Progenitor cell of endocrine pancreas (in vitro differentiated cells): ENCODE data around the gene UBTF. TPM values are rescaled to one million over a fixed set of nuclear protein-coding genes. Genes with fewer than 3 reads are reported as not detected.

ENCODE experiments used
- DNase-seq: peaks from one replicate; pipeline ENCODE4 v3.0.0; 2021; ENCODE audit warnings: low spot score; ENCODE audit not compliant: unreplicated experiment
- H3K27ac Mint-ChIP-seq: 2 replicates; pipeline ENCODE4 v1.8.0; 2021; ENCODE audit warnings: mild to moderate bottlenecking, moderate library complexity, mixed read lengths
- H3K27me3 Mint-ChIP-seq: 2 replicates; pipeline ENCODE4 v1.8.0; 2021; ENCODE audit warnings: mixed read lengths
- H3K36me3 Mint-ChIP-seq: 2 replicates; pipeline ENCODE4 v1.8.0; 2022; ENCODE audit warnings: mixed read lengths; ENCODE audit not compliant: insufficient read depth
- H3K4me1 Mint-ChIP-seq: 2 replicates; pipeline ENCODE4 v1.8.0; 2021; ENCODE audit warnings: low read depth, mixed read lengths
- H3K4me3 Mint-ChIP-seq: 2 replicates; pipeline ENCODE4 v1.8.0; 2021; ENCODE audit warnings: low read depth, mild to moderate bottlenecking, moderate library complexity, mixed read lengths
- H3K9me3 Mint-ChIP-seq: 2 replicates; pipeline ENCODE4 v1.8.0; 2021; ENCODE audit warnings: low read depth, mixed read lengths
- CTCF ChIP-seq: fragments of 200-600 bp; sonication (generic); IDR thresholded peaks from one replicate; pipeline ENCODE4 v1.5.0; 2021; ENCODE audit warnings: antibody characterized with exemption, mild to moderate bottlenecking; ENCODE audit not compliant: unreplicated experiment
- total RNA-seq: library from RNA; stranded (reverse); gene quantifications from 2 replicates; pipeline ENCODE4 v1.2.1, GENCODE V29; 2021

The UBTF gene
- total RNA-seq, 1 donor from 2014 or later, result 100 TPM

DNA sequence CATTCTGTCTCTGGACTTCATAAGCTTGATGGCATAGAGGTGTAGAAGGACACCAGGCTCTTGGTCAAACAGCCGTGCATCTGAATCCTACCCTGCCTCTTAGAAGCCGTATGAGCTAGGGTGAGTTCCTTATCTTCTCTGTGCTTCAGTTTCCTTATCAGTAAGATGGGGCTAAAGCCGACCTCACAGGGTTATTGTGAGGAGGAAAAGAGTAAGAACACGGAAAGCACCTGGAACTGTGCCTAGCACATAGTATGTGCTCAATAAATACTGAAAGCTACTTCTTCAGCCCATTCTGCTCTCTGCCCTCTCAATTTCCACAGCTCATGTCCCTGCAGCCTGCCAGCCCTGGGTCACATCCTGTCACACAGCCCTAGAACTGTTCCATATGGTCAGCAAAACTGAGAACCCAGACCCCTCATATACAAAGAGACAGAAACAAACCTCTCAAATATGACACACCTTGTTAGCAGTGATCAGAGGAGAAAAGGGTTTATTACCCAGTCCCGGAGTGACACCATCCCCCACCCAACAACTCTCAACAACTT is 17.0 kb upstream of the UBTF start:
- no peaks in the 10 kb centered on the region for H3K36me3 Mint-ChIP-seq

GRCh38 chr17:44235583-44235936 is 16.1 kb upstream of the UBTF start:
- Mint-ChIP-seq H3K27ac (no peak overlapping the region), H3K4me3 (no peak overlapping the region), H3K4me1 (peaks cover 2% of the 10 kb centered on the region), H3K27me3 (peaks cover 8% of the 10 kb centered on the region), H3K9me3 (no peaks in the 10 kb centered on the region), H3K36me3 (no peaks in the 10 kb centered on the region)
- TF ChIP-seq CTCF, result no peak
- no peak for DNase-seq

More for the DNA sequence above, 17.0 kb upstream of the UBTF start:
- Mint-ChIP-seq H3K27ac (no peak overlapping the region), H3K9me3 (no peaks in the 10 kb centered on the region), H3K4me1 (peaks cover 2% of the 10 kb centered on the region), H3K4me3 (no peak overlapping the region), H3K27me3 (peaks cover 8% of the 10 kb centered on the region)
- TF ChIP-seq CTCF, result no peak
- no peak for DNase-seq

- Mint-ChIP-seq H3K9me3 (no peaks in the 10 kb centered on the region), H3K27ac (no peak overlapping the region), H3K4me1 (peaks cover 4% of the 10 kb centered on the region), H3K27me3 (peaks cover 8% of the 10 kb centered on the region), H3K4me3 (no peak overlapping the region), H3K36me3 (no peaks in the 10 kb centered on the region)
- no peak for TF ChIP-seq CTCF
- DNase-seq, result no peak
These were observed 14.1 kb upstream of the UBTF start for GRCh38 chr17:44233582-44233981.

DNA sequence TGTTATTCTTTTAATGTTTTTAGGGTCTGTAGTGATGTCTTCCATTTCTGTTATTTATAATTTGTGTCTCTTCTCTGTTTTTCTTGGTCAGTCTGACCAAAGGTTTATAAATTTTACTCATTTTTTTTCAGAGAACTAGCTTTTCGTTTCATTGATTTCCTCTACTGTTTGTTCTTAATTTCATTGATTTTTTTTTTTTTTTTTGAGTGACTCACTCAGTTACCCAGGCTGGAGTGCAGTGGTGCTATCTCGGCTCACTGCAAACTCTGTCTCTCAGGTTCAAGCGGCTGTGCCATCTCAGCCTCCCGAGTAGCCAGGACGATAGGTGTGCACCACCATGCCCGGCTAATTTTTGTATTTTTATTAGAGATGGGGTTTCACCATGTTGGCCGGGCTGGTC is 12.6 kb upstream of the UBTF start:
- Mint-ChIP-seq H3K27me3 (peaks cover 8% of the 10 kb centered on the region), H3K4me1 (peaks cover 4% of the 10 kb centered on the region), H3K36me3 (no peaks in the 10 kb centered on the region), H3K27ac (peak overlapping the region; percentile 56), H3K9me3 (no peaks in the 10 kb centered on the region), H3K4me3 (no peak overlapping the region)
- TF ChIP-seq CTCF, result no peak
- DNase-seq, result no peak

GRCh38 chr17:44230140-44230539 is 10.7 kb upstream of the UBTF start:
- H3K9me3 Mint-ChIP-seq, result no peaks in the 10 kb centered on the region
- no peaks in the 10 kb centered on the region for H3K27me3 Mint-ChIP-seq
- no peak overlapping the region for H3K4me3 Mint-ChIP-seq
- H3K36me3 Mint-ChIP-seq, result no peaks in the 10 kb centered on the region
- DNase-seq, result no peak
- peak overlapping the region; percentile 59 for H3K27ac Mint-ChIP-seq
- TF ChIP-seq CTCF, result no peak
- H3K4me1 Mint-ChIP-seq, result peaks cover 4% of the 10 kb centered on the region
